ENCODE data around the gene CRB1.

Gene CRB1

DNA sequence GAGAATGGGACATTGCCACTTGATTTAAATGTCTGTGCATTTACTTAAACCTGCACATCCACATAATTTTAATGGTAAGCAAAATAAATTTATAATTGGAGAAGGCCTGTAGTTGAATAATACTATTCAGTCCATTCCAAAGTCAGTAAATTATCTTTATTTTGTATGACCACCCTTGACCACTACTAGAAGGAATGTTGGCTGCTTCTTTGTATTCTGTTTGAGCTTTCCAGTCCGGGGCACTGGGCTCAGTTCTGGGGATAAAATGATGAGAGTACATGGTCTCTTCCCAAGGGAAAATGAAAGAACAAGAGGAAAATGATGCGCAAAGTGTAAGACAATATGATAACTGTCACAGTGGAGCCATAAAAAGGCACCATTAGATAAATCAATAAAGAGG is 98.9 kb downstream of the CRB1 start:
- no peak overlapping the region for H2AFZ ChIP-seq (ENCODE audit: low read length, unreplicated experiment)
- H3K36me3 ChIP-seq (ENCODE audit: insufficient read depth, low read length): no peaks in the 10 kb centered on the region
- H3K27me3 ChIP-seq (ENCODE audit: insufficient read depth, low read length): no peaks in the 10 kb centered on the region
- no peaks in the 10 kb centered on the region for H3K4me1 ChIP-seq (ENCODE audit: control insufficient read depth, insufficient read depth, low read length, unreplicated experiment)
- no peaks in the 10 kb centered on the region for H3K79me2 ChIP-seq (ENCODE audit: control insufficient read depth, insufficient read depth, low read length, unreplicated experiment)
- H3K4me3 ChIP-seq (ENCODE audit: low read depth, low read length): no peak overlapping the region
- no peak overlapping the region for H3K27ac ChIP-seq (ENCODE audit: low read depth, low read length)

- no peak overlapping the region for H3K27ac ChIP-seq (ENCODE audit: low read depth, low read length)
- H3K36me3 ChIP-seq (ENCODE audit: insufficient read depth, low read length): no peaks in the 10 kb centered on the region
- no peaks in the 10 kb centered on the region for H3K79me2 ChIP-seq (ENCODE audit: control insufficient read depth, insufficient read depth, low read length, unreplicated experiment)
- H3K4me3 ChIP-seq (ENCODE audit: low read depth, low read length): no peak overlapping the region
- H3K27me3 ChIP-seq (ENCODE audit: insufficient read depth, low read length): no peaks in the 10 kb centered on the region
- H2AFZ ChIP-seq (ENCODE audit: low read length, unreplicated experiment): peak overlapping the region; percentile 61
- no peaks in the 10 kb centered on the region for H3K4me1 ChIP-seq (ENCODE audit: control insufficient read depth, insufficient read depth, low read length, unreplicated experiment)
Observed at GRCh38 chr1:197367627-197368026, 99.6 kb downstream of the CRB1 start.

DNA sequence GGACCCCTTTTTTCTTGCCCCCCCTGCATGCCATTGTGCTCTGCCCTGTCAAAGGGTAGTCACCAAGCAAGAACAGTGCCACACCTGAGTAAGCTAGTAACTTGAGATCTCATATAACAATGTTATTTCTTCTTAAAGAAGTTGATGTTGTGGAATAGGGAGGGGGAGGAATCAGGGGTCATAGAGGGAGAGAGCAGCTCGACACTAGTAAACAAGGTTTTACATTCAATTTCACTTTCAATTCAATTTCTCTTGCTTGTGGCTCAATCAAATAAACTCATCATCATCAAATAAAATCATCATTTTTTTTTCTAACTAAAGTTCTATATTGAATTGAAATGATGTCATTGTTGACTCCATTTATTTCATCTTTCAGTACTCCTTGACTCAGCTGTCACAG is 106.4 kb downstream of the CRB1 start:
- no peaks in the 10 kb centered on the region for H3K79me2 ChIP-seq (ENCODE audit: control insufficient read depth, insufficient read depth, low read length, unreplicated experiment)
- H3K4me3 ChIP-seq (ENCODE audit: low read depth, low read length): no peak overlapping the region
- no peak overlapping the region for H2AFZ ChIP-seq (ENCODE audit: low read length, unreplicated experiment)
- H3K4me1 ChIP-seq (ENCODE audit: control insufficient read depth, insufficient read depth, low read length, unreplicated experiment): no peaks in the 10 kb centered on the region
- H3K36me3 ChIP-seq (ENCODE audit: insufficient read depth, low read length): no peaks in the 10 kb centered on the region
- H3K27ac ChIP-seq (ENCODE audit: low read depth, low read length): no peak overlapping the region
- no peaks in the 10 kb centered on the region for H3K27me3 ChIP-seq (ENCODE audit: insufficient read depth, low read length)

- no peak overlapping the region for H3K27ac ChIP-seq (ENCODE audit: low read depth, low read length)
- no peaks in the 10 kb centered on the region for H3K79me2 ChIP-seq (ENCODE audit: control insufficient read depth, insufficient read depth, low read length, unreplicated experiment)
- H3K4me3 ChIP-seq (ENCODE audit: low read depth, low read length): no peak overlapping the region
- no peaks in the 10 kb centered on the region for H3K4me1 ChIP-seq (ENCODE audit: control insufficient read depth, insufficient read depth, low read length, unreplicated experiment)
- H3K36me3 ChIP-seq (ENCODE audit: insufficient read depth, low read length): no peaks in the 10 kb centered on the region
- H3K27me3 ChIP-seq (ENCODE audit: insufficient read depth, low read length): no peaks in the 10 kb centered on the region
- no peak overlapping the region for H2AFZ ChIP-seq (ENCODE audit: low read length, unreplicated experiment)
Observed at GRCh38 chr1:197384471-197384870, 116.4 kb downstream of the CRB1 start.

DNA sequence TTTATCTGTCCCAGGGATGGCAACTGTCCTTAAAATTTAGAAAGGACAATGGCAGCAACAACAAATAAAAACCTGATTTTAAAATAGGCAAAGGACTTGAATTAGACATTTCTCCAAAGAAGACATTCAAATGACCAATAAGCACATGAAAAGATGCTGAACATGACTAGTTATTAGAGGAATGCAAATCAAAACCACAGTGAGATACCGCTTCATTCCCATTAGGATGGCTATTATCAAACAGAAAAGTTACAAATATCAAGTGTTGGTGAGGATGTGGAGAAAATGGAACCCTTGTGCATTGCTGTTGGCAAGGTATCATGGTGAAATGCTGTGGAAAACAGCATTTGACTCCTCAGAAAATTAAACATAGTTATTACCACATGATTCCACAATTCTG is 120.7 kb downstream of the CRB1 start:
- Histone ChIP-seq H3K4me1 (ENCODE audit: control insufficient read depth, insufficient read depth, low read length, unreplicated experiment) (no peaks in the 10 kb centered on the region), H2AFZ (ENCODE audit: low read length, unreplicated experiment) (no peak overlapping the region), H3K4me3 (ENCODE audit: low read depth, low read length) (no peak overlapping the region), H3K79me2 (ENCODE audit: control insufficient read depth, insufficient read depth, low read length, unreplicated experiment) (no peaks in the 10 kb centered on the region), H3K36me3 (ENCODE audit: insufficient read depth, low read length) (no peaks in the 10 kb centered on the region), H3K27ac (ENCODE audit: low read depth, low read length) (no peak overlapping the region), H3K27me3 (ENCODE audit: insufficient read depth, low read length) (no peaks in the 10 kb centered on the region)

DNA sequence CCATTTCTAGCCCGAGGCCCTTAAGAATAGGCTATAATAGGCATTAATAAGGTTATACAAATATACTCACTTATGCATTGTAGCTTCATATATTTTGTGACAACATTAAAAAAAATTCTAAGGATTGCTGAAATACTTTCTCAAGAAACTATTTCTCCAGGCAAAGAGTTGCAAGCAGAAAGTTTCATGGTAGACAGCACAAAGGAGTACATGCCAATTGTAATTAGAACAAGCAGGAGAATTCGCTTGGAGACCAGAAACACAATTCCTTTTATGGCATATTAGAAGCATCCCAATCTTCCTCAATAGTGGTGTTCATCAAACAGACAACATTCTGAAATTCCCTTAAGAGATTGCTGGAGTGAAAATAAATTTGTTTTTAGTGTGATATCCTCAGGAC is 122.8 kb downstream of the CRB1 start:
- Histone ChIP-seq H3K27ac (ENCODE audit: low read depth, low read length) (no peak overlapping the region), H3K79me2 (ENCODE audit: control insufficient read depth, insufficient read depth, low read length, unreplicated experiment) (no peaks in the 10 kb centered on the region), H3K36me3 (ENCODE audit: insufficient read depth, low read length) (no peaks in the 10 kb centered on the region), H3K4me1 (ENCODE audit: control insufficient read depth, insufficient read depth, low read length, unreplicated experiment) (no peaks in the 10 kb centered on the region), H3K27me3 (ENCODE audit: insufficient read depth, low read length) (no peaks in the 10 kb centered on the region), H2AFZ (ENCODE audit: low read length, unreplicated experiment) (no peak overlapping the region), H3K4me3 (ENCODE audit: low read depth, low read length) (no peak overlapping the region)

- Histone ChIP-seq H3K27ac (ENCODE audit: low read depth, low read length) (no peak overlapping the region), H2AFZ (ENCODE audit: low read length, unreplicated experiment) (no peak overlapping the region), H3K79me2 (ENCODE audit: control insufficient read depth, insufficient read depth, low read length, unreplicated experiment) (no peaks in the 10 kb centered on the region), H3K4me3 (ENCODE audit: low read depth, low read length) (no peak overlapping the region), H3K4me1 (ENCODE audit: control insufficient read depth, insufficient read depth, low read length, unreplicated experiment) (no peaks in the 10 kb centered on the region), H3K36me3 (ENCODE audit: insufficient read depth, low read length) (no peaks in the 10 kb centered on the region), H3K27me3 (ENCODE audit: insufficient read depth, low read length) (no peaks in the 10 kb centered on the region)
Observed at GRCh38 chr1:197391303-197392226, 123.5 kb downstream of the CRB1 start.

- Histone ChIP-seq H3K27me3 (ENCODE audit: insufficient read depth, low read length) (no peaks in the 10 kb centered on the region), H3K4me3 (ENCODE audit: low read depth, low read length) (no peak overlapping the region), H3K27ac (ENCODE audit: low read depth, low read length) (no peak overlapping the region), H2AFZ (ENCODE audit: low read length, unreplicated experiment) (no peak overlapping the region), H3K36me3 (ENCODE audit: insufficient read depth, low read length) (no peaks in the 10 kb centered on the region), H3K79me2 (ENCODE audit: control insufficient read depth, insufficient read depth, low read length, unreplicated experiment) (no peaks in the 10 kb centered on the region), H3K4me1 (ENCODE audit: control insufficient read depth, insufficient read depth, low read length, unreplicated experiment) (no peaks in the 10 kb centered on the region)
Observed at GRCh38 chr1:197392541-197392940, 124.5 kb downstream of the CRB1 start.

GRCh38 chr1:197393105-197393504 is 125.1 kb downstream of the CRB1 start:
- Histone ChIP-seq H3K27me3 (ENCODE audit: insufficient read depth, low read length) (0 out of 2 replicates have a peak, but pooled peaks cover under 1% of the 10 kb centered on the region), H3K36me3 (ENCODE audit: insufficient read depth, low read length) (no peaks in the 10 kb centered on the region), H3K4me3 (ENCODE audit: low read depth, low read length) (no peak overlapping the region), H3K27ac (ENCODE audit: low read depth, low read length) (no peak overlapping the region), H3K79me2 (ENCODE audit: control insufficient read depth, insufficient read depth, low read length, unreplicated experiment) (no peaks in the 10 kb centered on the region), H2AFZ (ENCODE audit: low read length, unreplicated experiment) (no peak overlapping the region), H3K4me1 (ENCODE audit: control insufficient read depth, insufficient read depth, low read length, unreplicated experiment) (no peaks in the 10 kb centered on the region)

- no peaks in the 10 kb centered on the region for H3K4me1 ChIP-seq (ENCODE audit: control insufficient read depth, insufficient read depth, low read length, unreplicated experiment)
- H3K4me3 ChIP-seq (ENCODE audit: low read depth, low read length): no peak overlapping the region
- H3K27ac ChIP-seq (ENCODE audit: low read depth, low read length): no peak overlapping the region
- H3K36me3 ChIP-seq (ENCODE audit: insufficient read depth, low read length): no peaks in the 10 kb centered on the region
- H3K79me2 ChIP-seq (ENCODE audit: control insufficient read depth, insufficient read depth, low read length, unreplicated experiment): no peaks in the 10 kb centered on the region
- 0 out of 2 replicates have a peak, but pooled peaks cover 3% of the 10 kb centered on the region for H3K27me3 ChIP-seq (ENCODE audit: insufficient read depth, low read length)
- no peak overlapping the region for H2AFZ ChIP-seq (ENCODE audit: low read length, unreplicated experiment)
Observed at GRCh38 chr1:197393772-197394171, 125.7 kb downstream of the CRB1 start.
